Endothelial cell of umbilical vein (primary cell): Measurements from ENCODE around the gene BTG2. TPM values are rescaled to one million over a fixed set of nuclear protein-coding genes. Genes with fewer than 3 reads are reported as not detected.
"Not testable (repeated sequence)": the region's sequence is repeated elsewhere in the genome, so short reads cannot be mapped to it uniquely, and the experiment has no call there.

ENCODE experiments used
- BruUV-seq: library from RNA; stranded (reverse); fragments of 400-500 nt; replicated peaks from 2 replicates; lab custom pipeline; 2021; lab: Mats Ljungman, UMichigan
- CTCF ChIA-PET: fragments of 300-600, 350-600 bp; sonication (Branson Sonifier 250); formaldehyde crosslinking; loops from one replicate; lab custom pipeline; 2021; ENCODE audit warnings: antibody characterized with exemption, inconsistent platforms; lab: Charles Lee
- POLR2A ChIA-PET: fragments of 300-600, 350-600 bp; sonication (Branson Sonifier 250); formaldehyde crosslinking; loops from one replicate; lab custom pipeline; 2021; ENCODE audit warnings: antibody characterized with exemption, inconsistent platforms; lab: Charles Lee
- DNase-seq: peaks from one replicate; pipeline ENCODE4 v3.0.0-alpha.2; 2011; ENCODE audit warnings: low read depth, low spot score
- FAIRE-seq: peaks from 2 replicates; lab custom pipeline; 2011; peaks lifted over from hg19 to GRCh38; lab: Jason Lieb, UNC
- H2AFZ ChIP-seq: 2 replicates; pipeline ENCODE4 v1.6.0; 2012; ENCODE audit warnings: low read depth, low read length, control low read depth, inconsistent platforms
- H3K27ac ChIP-seq: 2 replicates; pipeline ENCODE4 v1.5.1; 2011; ENCODE audit warnings: low read depth, mild to moderate bottlenecking, control low read depth, low read length, moderate library complexity; ENCODE audit not compliant: insufficient read depth
- H3K27me3 ChIP-seq, 2 experiments: 2 replicates each; pipeline versions ENCODE4 v1.6.0 to v1.6.1; 2011; ENCODE audit warnings: low read length in 2 of 2, mixed read lengths in 1 of 2; ENCODE audit not compliant: control insufficient read depth in 2 of 2, insufficient read depth in 2 of 2
- H3K36me3 ChIP-seq, 2 experiments: 2 replicates in 1 of 2; 3 replicates in 1 of 2; pipeline ENCODE4 v1.5.1; 2011; ENCODE audit warnings: low read length in 2 of 2, mild to moderate bottlenecking in 1 of 2, moderate library complexity in 1 of 2; ENCODE audit not compliant: control insufficient read depth in 2 of 2, insufficient read depth in 2 of 2; ENCODE audit errors: extremely low read depth in 1 of 2
- H3K4me1 ChIP-seq: 3 replicates; pipeline ENCODE4 v1.5.1; 2011; ENCODE audit warnings: mild to moderate bottlenecking, low read length; ENCODE audit not compliant: control insufficient read depth, insufficient read depth; ENCODE audit errors: extremely low read depth
- H3K4me2 ChIP-seq: 2 replicates; pipeline ENCODE4 v1.6.1; 2011; ENCODE audit warnings: low read length, control low read depth, mixed read lengths; ENCODE audit not compliant: insufficient read depth
- H3K4me3 ChIP-seq, 3 experiments: fragments of 200-600 bp in 1 of 3; sonication (generic), shearing (Covaris generic) in 1 of 3; replicated peaks in 1 of 3; 2 replicates each; pipeline ENCODE4 v1.5.1; 2011 to 2016; ENCODE audit warnings: control low read depth in 3 of 3, low read length in 3 of 3, mild to moderate bottlenecking in 2 of 3, inconsistent platforms in 1 of 3, low read depth in 1 of 3, moderate library complexity in 1 of 3; ENCODE audit not compliant: insufficient read depth in 1 of 3
- H3K79me2 ChIP-seq: 2 replicates; pipeline ENCODE4 v1.6.0; 2012; ENCODE audit warnings: low read length, inconsistent platforms; ENCODE audit not compliant: control insufficient read depth, insufficient read depth
- H3K9ac ChIP-seq: replicated peaks from 2 replicates; pipeline ENCODE3; 2011; ENCODE audit warnings: low read length, control low read depth; ENCODE audit not compliant: insufficient read depth; ENCODE audit errors: extremely low read depth
- H3K9me1 ChIP-seq: replicated peaks from 3 replicates; pipeline ENCODE4 v1.6.0; 2011; ENCODE audit warnings: mild to moderate bottlenecking, low read length; ENCODE audit not compliant: control insufficient read depth, insufficient read depth; ENCODE audit errors: extremely low read depth
- H3K9me3 ChIP-seq: replicated peaks from 2 replicates; pipeline ENCODE4 v1.5.1; 2012; ENCODE audit warnings: low read length, inconsistent platforms; ENCODE audit not compliant: control insufficient read depth, insufficient read depth
- H4K20me1 ChIP-seq: replicated peaks from 2 replicates; pipeline ENCODE3; 2011; ENCODE audit warnings: mild to moderate bottlenecking, low read length; ENCODE audit not compliant: control insufficient read depth, insufficient read depth; ENCODE audit errors: extremely low read depth
- POLR2AphosphoS5 ChIP-seq: IDR thresholded peaks from 2 replicates; pipeline ENCODE4 v1.6.1; 2012; ENCODE audit warnings: low read depth, mild to moderate bottlenecking, control low read depth, low read length, moderate library complexity; ENCODE audit not compliant: insufficient read depth
- dilution Hi-C: fragments of 300-500 bp; cut with MboI; formaldehyde crosslinking; loops from one replicate; pipeline ENCODE4 v1.15.0; 2019; ENCODE audit warnings: low sequenced_read_pairs; ENCODE audit not compliant: extremely low pct_ligation_motif_present
- intact Hi-C: fragments of 100-400 bp; cut with micrococcal nuclease; formaldehyde crosslinking; loops from one replicate; pipeline ENCODE4 v1.10.0; 2022
- polyA plus RNA-seq, 4 experiments: library from polyadenylated mRNA; depleted of rRNA in 3 of 4; stranded (reverse) in 3 of 4; unstranded in 1 of 4; fragments of >200 nt; gene quantifications; 2 replicates each; pipeline versions ENCODE4 v1.2.1 to v1.2.3, GENCODE V29; 2011 to 2012; ENCODE audit warnings: missing spikeins in 1 of 4
- total RNA-seq: library from RNA; stranded (reverse); gene quantifications from 2 replicates; pipeline ENCODE4 v1.2.3, GENCODE V29; 2021

Gene BTG2
- total and polyA plus RNA-seq, 2 donors (not counting 3 experiments of a cell fraction or from before 2014, with no cell fraction given), result 35.6 to 50.1 TPM

- CTCF ChIA-PET, result interaction anchor here (0.6 to 3.3 kb wide), 3 partner anchors 27 to 38 kb away, joined by 5 to 17 read pairs (median 9); no protein-coding TSS in a partner anchor
- H3K9me3 ChIP-seq, BruUV-seq, H3K79me2 ChIP-seq, H3K9me1 ChIP-seq, H3K27ac ChIP-seq, POLR2A ChIA-PET, H3K4me1 ChIP-seq, H3K4me2 ChIP-seq, H2AFZ ChIP-seq, FAIRE-seq, H3K36me3 ChIP-seq, intact Hi-C loops, H4K20me1 ChIP-seq, H3K4me3 ChIP-seq, dilution Hi-C loops, DNase-seq, H3K9ac ChIP-seq: not testable (repeated sequence)
- peaks cover 11 to 24% of the 10 kb centered on the region in 2 experiments for H3K27me3 ChIP-seq
These were observed 5.4 kb upstream of the BTG2 start for GRCh38 chr1:203299719-203300429.

GRCh38 chr1:203300441-203301330 lies 4.6 kb upstream of the BTG2 start:
- Histone ChIP-seq H2AFZ (no peak overlapping the region), H3K9me1 (no peaks in the 10 kb centered on the region), H3K4me3 (no peak overlapping the region), H3K4me1 (peaks cover 3% of the 10 kb centered on the region), H4K20me1 (no peaks in the 10 kb centered on the region), H3K9me3 (no peaks in the 10 kb centered on the region), H3K79me2 (no peaks in the 10 kb centered on the region), H3K4me2 (no peak overlapping the region), H3K9ac (no peak overlapping the region), H3K27me3 (peaks cover 11 to 24% of the 10 kb centered on the region in 2 experiments), H3K27ac (no peak overlapping the region), H3K36me3 (no peaks in the 10 kb centered on the region)
- intact Hi-C loops (no loop called here), dilution Hi-C loops (no loop called here)
- no peak for FAIRE-seq
- BruUV-seq, result no TSS peak
- ChIA-PET POLR2A (no interaction called here), CTCF (interaction anchor here (2.5 to 3.3 kb wide), 2 partner anchors 28 to 33 kb away, joined by 9 to 17 read pairs; no protein-coding TSS in a partner anchor)
- DNase-seq, result no peak
- no peak for TF ChIP-seq POLR2AphosphoS5
